Stimulated activated CD4-positive, alpha-beta T cell treated with anti-CD3 and anti-CD28 coated beads, TNF-alpha, amount 100 ng/mL, for 48 hours (primary cell): Measurements from ENCODE around the gene ST3GAL3.
"Not testable (repeated sequence)": the region's sequence is repeated elsewhere in the genome, so short reads cannot be mapped to it uniquely, and the experiment has no call there.

Experiments used
- DNase-seq, 3 donors: peaks; one replicate each; pipeline ENCODE4 v3.0.0-alpha.2; 2020; ENCODE audit warnings: low read depth in 3 of 3

ST3GAL3 gene

DNA sequence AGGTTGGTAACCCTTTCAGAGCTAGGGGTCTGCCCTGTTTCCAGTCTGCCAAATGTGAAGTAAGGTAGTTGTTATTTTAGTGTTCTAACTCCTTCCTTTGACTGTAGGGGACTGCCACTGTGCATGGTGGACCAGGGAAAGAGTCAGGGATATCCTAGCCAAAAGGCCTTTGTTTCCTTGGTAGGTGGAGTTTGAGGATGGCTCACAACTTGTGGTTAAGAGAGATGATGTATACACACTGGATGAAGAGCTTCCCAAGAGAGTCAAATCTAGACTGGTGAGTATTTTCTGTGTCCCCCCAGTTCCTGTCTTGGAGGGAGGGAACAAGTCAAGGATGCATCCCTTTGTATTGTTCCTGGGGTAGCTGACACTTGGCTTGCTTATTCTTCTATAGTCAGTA lies 3.5 kb upstream of the ST3GAL3 start:
- DNase-seq, result no peak

DNA sequence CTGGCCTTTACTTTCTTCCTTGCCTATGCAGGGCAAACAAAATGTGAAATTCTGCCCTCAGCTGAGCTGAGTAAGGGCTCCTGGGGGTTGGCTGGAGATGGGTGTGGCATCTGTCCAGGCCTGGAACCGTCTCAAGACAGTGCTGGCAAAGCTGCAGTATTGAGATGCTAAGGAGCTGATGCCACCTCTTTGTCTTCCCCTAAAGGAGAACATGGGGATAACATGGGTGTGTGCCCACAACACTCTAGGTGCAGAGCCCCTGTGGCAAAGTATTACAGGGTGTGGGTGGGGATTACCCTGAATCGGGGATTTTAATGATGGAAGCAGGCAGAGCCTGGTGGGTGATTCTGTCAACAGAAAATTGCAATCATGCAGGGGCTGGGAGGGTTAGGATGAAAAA lies 2.5 kb upstream of the ST3GAL3 start:
- DNase-seq, result no peak

DNA sequence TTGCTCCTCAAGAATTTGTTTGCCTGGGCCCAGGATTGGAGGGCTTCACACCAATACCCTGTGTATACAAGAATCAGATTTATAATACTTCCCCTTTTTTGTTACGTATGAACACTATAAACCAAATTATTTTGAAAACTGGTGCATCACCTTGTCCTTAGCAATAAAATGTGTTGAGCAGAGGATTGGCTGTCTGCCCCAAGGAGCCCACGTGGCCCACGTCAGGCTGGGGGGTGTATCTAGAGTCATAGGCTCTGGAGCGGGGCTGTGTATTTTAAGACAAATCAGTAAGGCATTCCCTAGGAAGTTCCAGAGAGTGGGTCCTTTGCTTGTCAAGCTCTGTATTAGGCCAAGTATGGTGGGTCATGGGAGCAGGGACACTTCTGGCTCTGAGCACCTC lies 2.0 kb upstream of the ST3GAL3 start:
- DNase-seq, result no peak

DNA sequence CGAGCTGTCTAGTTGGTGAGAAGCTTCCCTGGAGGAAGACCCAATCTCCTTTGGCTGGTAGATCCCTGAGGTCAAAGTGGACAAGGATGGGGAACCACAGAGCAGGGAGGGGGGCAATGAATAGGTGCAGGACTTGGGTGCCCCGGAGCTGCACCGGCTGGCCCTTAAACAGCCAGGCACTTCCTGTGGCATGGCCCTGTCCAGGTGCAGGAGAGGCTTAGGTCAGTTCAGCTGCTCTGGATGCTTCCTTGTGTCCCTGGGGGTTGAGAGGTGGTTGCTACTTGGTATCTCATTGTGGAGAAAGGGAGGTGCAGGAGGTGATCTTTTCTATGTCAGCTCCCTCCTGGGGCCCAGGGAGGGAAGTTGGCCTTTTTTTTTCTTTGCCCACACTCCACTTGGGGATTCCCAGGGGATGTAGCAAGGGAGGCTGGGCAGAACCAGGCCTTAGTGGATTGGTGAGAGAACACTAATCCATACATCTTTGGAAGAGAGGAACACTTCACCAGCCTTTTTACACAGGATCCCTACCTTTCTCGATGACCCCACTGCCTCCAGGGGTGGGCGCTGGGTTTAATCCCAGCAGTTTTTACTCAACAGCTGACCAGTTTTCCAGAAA lies 1.2 kb upstream of the ST3GAL3 start:
- DNase-seq, result no peak

DNA sequence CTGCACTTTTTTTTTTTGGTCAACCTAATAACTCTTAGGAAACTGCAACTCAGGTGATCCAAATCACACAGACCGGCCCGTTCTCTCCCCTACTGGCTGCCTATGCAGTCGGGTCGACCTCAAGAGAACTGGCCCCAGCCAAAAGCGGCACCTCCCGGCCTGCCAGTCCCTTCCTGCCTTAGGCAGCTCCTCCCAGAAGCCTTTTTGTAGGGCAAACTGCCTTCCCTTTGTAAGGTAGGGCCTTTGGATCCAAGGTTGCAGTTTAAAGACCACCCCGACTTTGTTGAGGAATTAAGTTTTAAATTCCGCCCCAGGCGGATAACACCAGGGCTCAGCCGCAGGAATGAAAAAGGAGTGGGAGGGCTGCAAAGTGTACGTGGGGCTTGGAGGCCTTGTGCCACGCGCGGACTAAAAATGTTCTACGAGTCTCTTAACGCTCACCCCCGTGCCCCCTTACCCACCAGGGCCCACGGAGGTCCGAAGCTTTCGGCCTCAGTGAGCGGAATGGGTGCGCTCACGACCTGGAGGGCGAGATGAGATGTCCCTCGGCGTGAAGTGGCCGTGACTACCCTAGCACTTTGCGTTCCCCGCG lies 642 bp upstream of the ST3GAL3 start:
- peak; percentile 7 to 18 (median 16) for DNase-seq

DNA sequence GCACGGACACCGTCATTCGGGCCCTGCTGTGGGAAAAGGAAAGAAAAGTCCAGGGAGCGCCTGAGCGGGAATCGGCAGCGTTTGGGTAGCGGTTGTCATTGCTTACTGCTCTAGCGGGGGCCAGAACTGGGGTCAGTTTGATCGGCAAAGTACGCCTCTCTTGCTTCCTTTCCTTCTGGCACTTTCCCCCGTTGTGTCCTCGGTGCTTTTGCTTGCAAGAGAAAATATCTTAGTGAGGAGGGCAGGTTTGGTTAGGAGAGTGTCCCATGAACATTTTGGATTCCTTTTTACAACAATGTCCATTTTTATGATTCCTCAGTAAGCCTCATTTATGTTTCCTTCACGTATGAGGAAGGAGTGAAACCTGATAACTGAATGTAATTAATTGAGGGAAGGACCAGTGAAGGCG lies 670 bp downstream of the ST3GAL3 start:
- peak in 1 of 3 donors; percentile 1 for DNase-seq

DNA sequence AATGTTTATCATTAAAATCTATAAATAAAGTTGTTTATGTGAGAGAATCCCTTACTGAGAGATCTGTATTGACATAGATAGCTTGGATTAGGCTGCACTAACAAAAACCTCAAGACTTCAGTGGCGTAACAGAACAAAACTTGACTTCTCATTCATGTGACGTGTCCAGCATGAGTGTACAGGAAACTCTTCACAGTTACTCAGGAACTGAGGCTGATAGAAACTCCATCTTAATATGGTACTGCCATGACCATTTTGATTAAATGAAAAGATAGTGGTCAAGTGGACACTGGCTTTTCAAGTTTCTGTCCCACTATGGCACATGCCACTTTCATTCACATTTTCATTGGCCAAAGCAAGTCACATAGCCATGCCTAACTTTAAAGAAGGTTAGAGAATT lies 3.7 kb downstream of the ST3GAL3 start:
- DNase-seq, result no peak

DNA sequence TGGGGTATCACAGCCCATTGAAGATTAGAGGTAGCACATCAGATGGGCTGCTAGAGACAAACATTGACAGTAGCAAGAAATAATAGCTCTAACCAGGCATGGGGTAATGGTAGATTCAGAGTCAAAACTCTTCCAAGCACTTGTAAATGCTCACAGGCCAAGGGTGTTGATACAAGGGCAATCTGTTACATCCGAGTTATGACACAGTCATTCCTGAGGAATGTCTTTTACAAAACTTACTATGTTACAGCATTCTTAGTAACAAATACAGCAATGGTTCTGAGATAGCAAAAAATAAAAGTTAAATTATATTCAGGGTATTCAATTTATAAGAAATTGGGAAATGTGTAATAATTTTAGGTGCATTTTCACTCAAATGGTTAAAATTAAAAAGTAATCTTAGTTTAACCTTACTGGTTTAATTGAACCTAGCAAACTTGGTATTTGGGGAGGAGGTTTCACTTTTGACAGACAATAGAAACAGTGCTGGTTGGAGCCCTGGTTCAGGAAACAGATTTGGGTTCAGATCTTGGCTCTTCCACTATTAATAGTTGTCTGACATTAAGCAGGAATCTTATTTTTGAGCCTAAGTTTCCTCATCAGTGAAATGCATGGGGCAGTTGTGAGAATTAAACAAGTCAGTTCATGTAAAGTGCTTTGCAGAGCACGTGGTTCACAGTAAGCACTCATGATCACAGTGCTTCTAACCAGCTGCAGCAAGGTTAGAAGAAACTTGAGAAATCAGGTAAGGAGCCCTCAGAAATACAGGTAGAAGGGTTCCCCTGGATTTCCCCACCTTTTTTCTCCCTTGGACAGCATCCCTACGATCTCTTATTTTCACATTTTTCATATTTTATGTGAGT lies 4.4 kb downstream of the ST3GAL3 start:
- no peak for DNase-seq

DNA sequence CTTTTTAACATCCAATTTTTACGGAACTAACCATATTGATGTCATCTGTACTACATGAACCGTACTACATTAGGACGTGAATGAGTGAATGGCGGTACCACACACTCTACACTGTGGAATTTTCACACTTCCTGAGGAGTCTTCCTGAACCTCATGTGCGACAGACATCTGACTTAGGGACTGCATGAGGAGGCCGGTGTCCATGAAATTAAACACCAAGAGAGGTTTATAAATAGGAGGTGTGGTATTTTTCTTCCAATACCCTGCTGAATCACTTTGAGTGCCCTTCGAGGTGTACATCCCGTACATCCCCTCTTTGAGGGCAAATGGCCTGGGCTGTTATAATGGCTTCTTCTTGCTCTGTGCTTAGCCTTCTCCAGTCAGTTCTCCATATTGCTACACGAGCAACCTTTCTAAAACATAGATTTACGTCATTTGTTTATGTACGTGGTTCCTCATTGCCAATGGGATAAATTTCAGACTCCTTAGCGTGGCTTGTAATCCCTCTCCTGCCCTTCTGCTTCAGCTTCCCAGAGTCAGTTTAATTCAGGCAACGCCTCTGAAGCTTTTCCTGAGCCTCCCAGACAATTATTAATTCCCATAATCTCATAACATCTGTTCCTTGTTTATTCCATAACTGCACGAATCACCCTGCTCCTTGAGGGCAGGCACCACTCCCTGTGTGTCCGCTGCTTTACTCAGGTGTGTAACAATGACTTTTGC lies 9.4 kb downstream of the ST3GAL3 start:
- DNase-seq, result no peak

DNA sequence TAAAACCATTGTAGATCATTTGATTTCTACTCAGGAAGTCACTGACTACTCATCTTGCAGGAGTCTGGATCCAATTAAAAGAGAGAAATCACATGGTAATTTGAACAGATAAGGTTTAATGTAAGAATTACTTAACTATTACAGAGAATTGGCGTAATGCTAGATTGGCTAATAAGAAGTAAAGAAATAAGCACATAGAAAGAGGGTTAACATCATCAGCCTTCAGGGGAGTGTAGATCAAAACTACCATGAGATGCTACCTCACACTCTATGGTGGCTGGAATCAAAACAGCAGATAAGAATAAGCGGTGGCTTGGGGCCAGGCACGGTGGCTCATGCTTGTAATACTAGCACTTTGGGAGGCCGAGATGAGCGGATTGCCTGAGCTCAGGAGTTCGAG lies 11.7 kb downstream of the ST3GAL3 start:
- DNase-seq, result no peak

DNA sequence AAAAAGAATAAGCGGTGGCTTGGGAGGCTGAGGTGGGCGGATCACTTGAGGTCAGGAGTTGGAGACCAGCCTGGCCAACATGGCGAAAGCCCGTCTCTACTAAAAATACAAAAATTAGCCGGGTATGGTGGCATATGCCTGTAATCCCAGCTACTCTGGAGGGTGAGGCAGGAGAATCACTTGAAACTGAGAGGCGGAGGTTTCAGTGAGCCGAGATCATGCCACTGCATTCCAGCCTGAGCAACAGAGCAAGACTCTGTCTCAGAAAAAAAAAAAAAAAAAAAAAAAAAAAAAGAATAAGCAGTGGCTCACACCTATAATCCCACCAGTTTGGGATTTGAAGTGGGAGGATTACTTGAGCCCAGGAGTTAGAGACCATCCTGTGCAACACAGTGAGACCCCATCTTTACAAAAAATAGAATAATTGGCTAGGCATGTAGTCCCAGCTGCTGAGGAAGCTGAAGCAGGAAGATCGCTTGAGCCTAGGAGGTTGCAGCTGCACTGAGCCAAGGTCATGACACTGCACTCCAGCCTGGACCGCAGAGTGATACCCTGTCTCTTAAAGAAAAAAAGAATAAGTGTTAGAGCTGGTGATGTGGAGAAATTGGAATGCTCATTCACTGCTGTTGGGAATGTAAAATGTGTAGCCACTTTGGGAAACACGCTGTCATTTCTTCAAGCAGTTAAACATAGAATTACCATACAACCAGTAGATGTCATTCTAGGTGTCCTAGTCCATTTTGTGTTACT lies 12.5 kb downstream of the ST3GAL3 start:
- DNase-seq, result not testable (repeated sequence)

DNA sequence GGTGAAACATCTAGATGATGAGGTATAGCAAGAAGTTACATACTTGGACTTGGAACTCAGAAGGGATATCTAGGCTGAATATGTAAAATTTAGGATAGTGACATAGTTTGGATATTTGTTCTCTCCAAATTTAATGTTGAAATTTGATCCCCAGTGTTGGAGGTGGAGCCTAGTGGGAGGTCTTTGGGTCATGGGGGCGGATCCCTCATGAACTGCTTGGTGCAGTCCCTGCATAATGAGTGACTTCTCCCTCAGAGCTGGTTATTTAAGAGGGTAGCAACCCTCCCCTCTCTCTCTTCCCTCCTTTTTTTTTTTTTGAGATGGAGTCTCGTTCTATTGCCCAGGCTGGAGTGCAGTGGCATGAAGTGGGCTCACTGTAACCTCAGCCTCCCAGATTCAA lies 15.5 kb downstream of the ST3GAL3 start:
- no peak for DNase-seq

DNA sequence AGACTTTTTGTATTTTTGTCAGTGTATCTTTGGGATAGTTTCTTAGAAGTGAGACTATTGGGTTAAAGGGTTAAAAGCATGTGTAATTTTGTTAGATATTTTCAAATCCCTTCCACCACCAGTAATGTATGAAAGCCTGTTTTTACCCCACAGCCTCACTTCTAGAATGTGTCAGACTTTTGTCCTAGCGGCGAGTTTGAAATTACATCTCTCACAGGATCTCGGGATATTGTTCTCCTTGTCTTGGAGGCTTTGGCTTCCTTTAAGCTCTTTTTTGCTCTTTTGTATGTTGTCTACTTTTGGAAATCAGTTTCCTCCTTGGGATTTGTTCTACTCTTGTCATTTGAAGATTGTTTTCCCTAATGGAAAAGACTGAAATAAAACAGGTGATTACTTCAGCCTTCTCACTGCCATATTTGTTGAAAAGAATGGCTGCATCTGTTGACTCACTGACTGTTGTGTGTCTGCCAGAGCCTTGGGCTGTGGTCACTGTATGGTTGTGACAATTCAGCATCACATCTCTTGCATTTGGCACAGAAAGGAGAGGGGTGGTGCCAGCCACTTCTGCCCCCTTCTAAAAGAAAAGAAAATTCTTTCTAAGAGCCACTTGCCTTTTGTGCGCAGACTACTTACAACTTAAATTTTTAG lies 22.6 kb downstream of the ST3GAL3 start:
- no peak for DNase-seq

DNA sequence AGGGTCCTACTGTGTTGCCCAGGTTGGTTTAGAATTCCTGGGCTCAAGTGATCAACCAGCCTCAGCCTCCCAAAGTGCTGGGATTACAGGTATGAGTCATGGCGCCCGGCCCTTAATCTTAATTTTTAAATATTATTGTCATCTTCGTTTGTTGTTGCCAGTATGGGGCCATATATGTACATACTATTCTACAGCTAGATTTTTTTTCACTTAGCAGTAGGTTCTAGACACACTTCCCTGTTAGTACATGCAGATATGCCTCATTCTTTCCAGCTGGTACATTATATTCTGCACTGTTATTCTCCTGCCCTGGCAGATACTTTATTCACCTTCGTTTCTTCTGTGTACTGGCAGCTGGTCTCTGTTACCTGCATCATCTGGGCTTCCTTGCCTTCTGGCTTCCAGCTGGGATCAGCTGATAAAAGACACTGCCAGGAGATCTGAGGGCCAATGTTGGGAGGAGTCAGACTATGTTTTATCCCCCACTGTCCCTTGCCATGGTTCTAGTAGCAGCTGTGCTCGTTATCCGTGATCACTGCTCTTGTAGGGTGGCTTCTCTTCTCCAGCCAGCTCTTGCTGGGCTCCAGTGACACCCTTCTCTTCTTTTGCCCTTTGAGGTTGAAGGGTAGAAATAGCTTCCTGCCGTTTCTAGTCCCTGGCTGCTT lies 24.7 kb downstream of the ST3GAL3 start:
- DNase-seq, result no peak

DNA sequence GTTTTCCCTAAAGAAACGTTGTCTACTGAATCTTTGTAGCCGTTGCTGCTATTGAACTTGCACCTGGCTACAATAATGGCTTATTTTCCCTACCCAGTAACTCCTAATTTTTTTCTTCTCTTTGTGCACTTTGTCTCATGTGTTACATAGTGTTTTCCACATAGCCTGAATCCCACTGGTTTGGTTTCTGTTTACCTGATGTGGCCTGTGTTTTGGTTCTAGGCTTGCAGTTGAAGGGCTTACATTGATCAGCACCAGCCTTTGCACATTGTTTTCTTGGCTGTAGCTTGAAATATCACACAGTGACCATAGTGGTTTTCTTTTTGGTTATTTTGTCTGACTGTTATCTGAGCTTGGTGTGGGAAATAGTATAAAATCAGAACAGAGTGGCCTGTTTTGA lies 29.5 kb downstream of the ST3GAL3 start:
- DNase-seq, result no peak

DNA sequence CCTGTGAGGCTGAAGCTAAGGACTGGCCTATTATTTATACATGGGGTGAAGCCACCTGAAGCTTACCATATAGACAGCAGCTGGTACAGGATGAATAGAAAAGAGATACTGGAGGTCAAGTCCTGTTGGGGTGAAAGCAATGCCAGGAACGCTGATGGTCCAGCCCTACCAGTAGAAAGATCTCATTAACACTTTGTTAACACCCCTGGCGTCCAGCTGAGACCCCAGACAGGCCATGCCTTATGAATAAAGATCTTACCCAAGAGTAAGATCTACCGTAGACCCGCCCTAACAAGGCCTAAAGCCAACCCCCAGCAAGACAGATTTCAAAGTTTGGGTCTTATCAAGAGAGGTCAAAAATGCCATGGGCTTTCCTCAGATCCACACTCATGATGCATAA lies 34.7 kb downstream of the ST3GAL3 start:
- DNase-seq, result no peak

DNA sequence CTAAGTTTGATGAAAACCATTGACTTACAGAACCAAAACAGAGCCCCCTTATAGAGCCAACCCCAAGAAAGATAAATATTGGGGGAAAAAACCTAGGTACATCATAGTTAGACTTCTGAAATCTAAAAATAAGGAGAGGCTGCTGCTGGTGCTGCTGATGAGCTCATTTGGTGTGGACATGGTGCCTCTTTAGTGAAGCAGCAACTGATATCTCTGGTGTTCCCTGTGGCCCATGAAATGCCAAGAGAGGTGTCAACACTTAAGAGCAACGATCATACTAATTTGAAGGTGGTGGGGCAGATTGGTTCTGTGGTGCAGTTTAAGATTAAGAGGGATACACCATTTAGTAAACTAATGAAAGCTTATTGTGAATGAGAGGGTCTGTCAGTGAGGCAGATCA lies 35.9 kb downstream of the ST3GAL3 start:
- DNase-seq, result no peak

DNA sequence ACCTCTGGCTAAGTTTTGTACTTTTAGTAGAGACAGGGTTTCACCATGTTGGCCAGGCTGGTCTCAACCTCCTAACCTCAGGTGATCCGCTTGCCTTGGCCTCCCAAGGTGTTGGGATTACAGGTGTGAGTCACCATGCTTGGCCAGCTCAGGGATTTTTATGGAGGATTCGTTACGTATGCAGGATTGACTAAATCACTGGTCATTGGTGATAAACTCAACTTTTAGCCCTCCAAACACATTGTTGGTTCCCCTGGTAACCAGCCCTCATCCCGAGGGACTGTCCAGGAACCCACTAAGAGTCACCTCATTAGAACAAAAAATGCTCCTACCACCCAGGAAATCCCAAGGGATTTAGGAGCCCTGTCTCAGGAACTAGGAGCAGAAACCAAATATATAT lies 40.4 kb downstream of the ST3GAL3 start:
- no peak for DNase-seq

DNA sequence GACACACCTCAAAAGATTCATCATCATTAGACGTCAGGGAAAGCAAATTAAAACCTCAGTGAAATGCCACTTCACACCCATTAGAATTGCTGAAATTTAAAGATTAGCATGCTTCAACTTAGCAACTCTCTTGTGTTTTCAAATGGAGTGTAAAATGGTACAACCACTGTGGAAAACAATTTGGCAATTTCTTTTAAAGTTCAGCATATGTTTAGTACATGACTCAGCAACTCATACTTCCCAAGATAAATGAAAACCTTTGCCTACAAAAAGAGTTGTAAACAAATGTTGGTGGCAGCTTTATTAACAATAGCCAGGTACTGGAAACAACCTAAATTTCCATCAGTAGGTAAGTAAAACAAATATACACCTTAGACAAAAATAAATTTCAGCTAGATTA lies 42.7 kb downstream of the ST3GAL3 start:
- no peak for DNase-seq

DNA sequence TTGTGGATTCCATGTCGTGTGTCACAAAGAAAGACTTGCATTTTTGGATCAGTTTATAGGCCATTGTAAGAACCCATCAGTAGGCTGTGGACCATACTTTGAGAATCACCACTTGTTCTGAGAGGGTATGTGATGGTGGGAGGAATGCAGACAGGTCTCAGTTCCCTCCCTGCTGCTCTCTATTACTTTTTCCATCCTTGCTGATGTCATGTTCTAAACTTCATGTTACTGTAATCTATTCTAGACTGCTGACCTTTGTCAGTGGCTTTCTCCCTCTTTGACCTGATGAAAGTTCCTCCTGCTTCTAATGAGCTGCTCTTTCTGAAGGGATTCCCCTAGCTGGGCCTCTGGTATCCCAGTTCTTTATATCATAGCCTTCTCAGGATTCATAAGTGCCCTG lies 46.1 kb downstream of the ST3GAL3 start:
- no peak for DNase-seq

DNA sequence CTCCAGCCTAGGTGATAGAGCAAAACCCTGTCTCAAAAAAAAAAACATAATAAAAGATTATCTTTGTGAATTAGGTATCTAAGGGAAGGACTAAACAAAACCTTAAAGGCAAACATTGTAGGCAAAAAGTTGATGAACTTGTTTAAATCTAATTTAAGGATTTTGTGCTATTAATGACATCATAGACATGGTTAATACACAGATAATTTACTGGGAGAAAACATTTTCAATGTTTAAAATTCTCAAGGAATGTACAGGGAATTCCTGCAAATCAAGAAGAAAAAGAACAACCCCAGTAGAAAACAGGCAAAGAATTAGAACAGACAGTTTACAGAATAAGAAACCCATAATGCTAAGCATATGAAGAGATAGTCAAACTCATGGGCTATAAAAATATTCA lies 47.6 kb downstream of the ST3GAL3 start:
- DNase-seq, result no peak
